Lower leg skin (tissue), 4 donors: ENCODE results near the gene LGR6. TPM values are rescaled to one million over a fixed set of nuclear protein-coding genes. Genes with fewer than 3 reads are reported as not detected.
"Not testable (repeated sequence)": the region's sequence is repeated elsewhere in the genome, so short reads cannot be mapped to it uniquely, and the experiment has no call there.

Experiments used
- DNase-seq, 2 donors: peaks; one replicate each; pipeline ENCODE4 v3.0.0-alpha.2; 2019; ENCODE audit warnings: low spot score in 2 of 2
- H3K4me3 ChIP-seq: fragments of 200-600 bp; sonication (generic); 2 replicates; pipeline ENCODE4 v1.5.1; 2017; ENCODE audit warnings: mild to moderate bottlenecking, low read depth; ENCODE audit not compliant: poor library complexity, severe bottlenecking
- CTCF ChIP-seq, 3 donors: fragments of 450-650 bp; IDR thresholded peaks; one replicate each; pipeline ENCODE4 v1.5.1; 2016; ENCODE audit warnings: antibody characterized with exemption in 3 of 3, mild to moderate bottlenecking in 3 of 3, moderate library complexity in 2 of 3
- POLR2A ChIP-seq, 2 donors: fragments of 450-650 bp; IDR thresholded peaks; one replicate each; pipeline ENCODE4 v1.6.1; 2016 to 2017; ENCODE audit warnings: antibody characterized with exemption in 2 of 2, mild to moderate bottlenecking in 1 of 2, moderate library complexity in 1 of 2
- WGBS, 2 donors: methylation state at CpG; one replicate each; pipeline ENCODE4 v1.1.5; 2018; 5-methylcytosine and 5-hydroxymethylcytosine counted together
- intact Hi-C: fragments of 100-400 bp; cut with DNase I; formaldehyde crosslinking; loops from one replicate; pipeline ENCODE4 v1.15.0; 2023; ENCODE audit warnings: low total_unique reads
- total RNA-seq, 4 donors: library from RNA; depleted of rRNA; stranded (reverse); fragments of >200 nt; gene quantifications; one replicate each; pipeline ENCODE4 v1.1.0, GENCODE V29; 2016

LGR6 gene
- total RNA-seq, 4 donors from 2014 or later, result 0.39 to 4.4 (median 1.8) TPM

GRCh38 chr1:202343652-202344349 lies 150.2 kb downstream of the LGR6 start:
- 65 to 66% methylated on average over 4 of the region's 4 CpGs for WGBS, 2 donors

DNA sequence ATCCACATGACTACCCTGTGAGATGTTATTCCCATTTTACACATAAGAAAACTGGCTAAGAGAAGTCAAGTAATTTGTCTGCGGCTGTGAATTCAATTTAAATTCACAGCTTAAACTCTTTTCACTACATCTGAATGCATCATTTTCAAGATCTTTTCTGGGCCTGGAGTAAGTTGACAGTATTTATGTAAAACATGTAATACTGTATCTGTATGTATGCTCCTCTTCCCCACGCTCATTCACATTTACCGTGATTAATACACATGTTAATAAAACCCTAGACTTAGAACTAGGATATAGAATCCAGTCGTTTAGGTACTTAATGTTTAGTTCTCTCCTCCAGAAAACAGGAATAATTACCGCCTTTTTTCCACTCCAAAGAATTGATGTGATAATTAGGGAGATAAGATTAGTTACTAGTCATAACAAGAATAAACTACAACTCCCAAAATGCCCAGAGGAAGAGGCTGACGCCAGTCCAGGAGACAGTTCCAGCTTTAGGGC lies 154.5 kb downstream of the LGR6 start:
- intact Hi-C loops, result no loop called here
- no peak overlapping the region for H3K4me3 ChIP-seq
- TF ChIP-seq POLR2A (IDR thresholded peaks at IDR 0.05) (no peak), CTCF (IDR thresholded peaks at IDR 0.05) (no peak)
- WGBS, 2 donors, result 47% methylated on average over 6 of the region's 6 CpGs
- no peak for DNase-seq

More at GRCh38 chr1:202343652-202344349, 150.2 kb downstream of the LGR6 start:
- TF ChIP-seq POLR2A (IDR thresholded peaks at IDR 0.05) (no peak), CTCF (IDR thresholded peaks at IDR 0.05) (peak in 1 of 3 donors; percentile 63)
- H3K4me3 ChIP-seq, result no peak overlapping the region
- intact Hi-C loops, result no loop called here
- no peak for DNase-seq

DNA sequence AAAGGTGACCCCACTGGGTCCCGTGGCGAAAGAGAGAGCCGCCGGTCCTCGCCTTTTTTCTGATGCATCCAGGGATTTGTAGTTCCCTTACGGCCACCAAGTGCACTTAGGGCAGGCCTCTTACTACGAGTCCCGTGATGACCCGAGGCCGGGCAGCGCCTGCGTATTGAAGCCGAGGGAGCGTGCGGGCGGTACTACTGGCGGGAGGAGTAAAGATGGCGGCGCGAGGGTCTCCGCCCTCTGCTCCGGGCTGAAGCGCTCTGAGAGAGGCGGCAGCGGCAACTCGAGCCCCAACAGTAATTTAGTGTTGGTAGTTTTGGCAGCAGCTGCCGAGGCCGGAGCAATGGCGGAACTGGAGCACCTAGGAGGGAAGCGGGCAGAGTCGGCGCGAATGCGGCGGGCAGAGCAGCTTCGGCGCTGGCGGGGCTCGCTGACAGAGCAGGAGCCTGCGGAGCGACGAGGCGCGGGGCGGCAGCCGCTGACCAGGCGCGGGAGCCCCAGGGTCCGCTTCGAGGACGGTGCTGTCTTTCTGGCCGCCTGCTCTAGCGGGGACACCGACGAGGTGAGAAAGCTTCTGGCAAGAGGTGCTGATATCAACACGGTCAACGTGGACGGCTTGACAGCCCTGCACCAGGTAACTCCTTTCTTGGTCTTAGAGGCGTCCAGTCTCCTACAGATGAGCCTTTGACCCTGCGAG lies 155.1 kb downstream of the LGR6 start, which contains the start of gene PPP1R12B:
PPP1R12B (plus strand) TSS at position 191 of the 697 bp plus-strand sequence; CDS start at position 344, 153 bp downstream.
- intact Hi-C loops, result no loop called here
- TF ChIP-seq CTCF (IDR thresholded peaks at IDR 0.05) (no peak), POLR2A (IDR thresholded peaks at IDR 0.05) (no peak)
- DNase-seq, result peak; percentile 97 to 99
- peak within 1 kb of the TSS; percentile 88 for H3K4me3 ChIP-seq
- 0 to 1% methylated on average over 19 to 60 of the region's 60 CpGs for WGBS, 2 donors

- H3K4me3 ChIP-seq, result peak overlapping the region; percentile 88
- 5 to 7% methylated on average over 12 of the region's 12 CpGs for WGBS, 2 donors
- DNase-seq, result no peak
- TF ChIP-seq CTCF (IDR thresholded peaks at IDR 0.05) (no peak), POLR2A (IDR thresholded peaks at IDR 0.05) (no peak)
- intact Hi-C loops, result no loop called here
Observed at GRCh38 chr1:202349206-202349928, 155.8 kb downstream of the LGR6 start.

DNA sequence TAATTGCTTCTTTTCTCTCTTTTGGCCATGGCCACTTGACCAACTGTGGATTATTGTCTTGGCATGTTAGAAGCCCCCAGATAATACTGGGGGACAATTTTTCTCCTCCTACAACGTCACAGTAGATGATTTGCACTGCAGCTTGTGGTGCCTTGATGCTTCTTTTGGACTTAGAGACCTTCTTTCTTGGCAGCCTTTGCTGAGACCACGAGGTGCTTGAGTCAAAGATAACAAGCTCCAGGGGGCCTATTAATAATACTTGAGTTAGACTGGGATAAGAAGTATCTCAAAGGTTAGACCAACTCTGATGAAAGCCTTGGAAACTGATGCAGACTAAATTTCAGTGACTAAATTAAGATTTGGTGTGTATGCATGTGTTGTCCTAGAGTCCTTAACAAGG lies 158.1 kb downstream of the LGR6 start:
- no peak for TF ChIP-seq CTCF (IDR thresholded peaks at IDR 0.05)
- TF ChIP-seq POLR2A (IDR thresholded peaks at IDR 0.05), result no peak
- WGBS, 2 donors, result 71 to 72% methylated on average over 2 of the region's 2 CpGs
- no peak for DNase-seq
- no peak overlapping the region for H3K4me3 ChIP-seq
- intact Hi-C loops, result no loop called here

DNA sequence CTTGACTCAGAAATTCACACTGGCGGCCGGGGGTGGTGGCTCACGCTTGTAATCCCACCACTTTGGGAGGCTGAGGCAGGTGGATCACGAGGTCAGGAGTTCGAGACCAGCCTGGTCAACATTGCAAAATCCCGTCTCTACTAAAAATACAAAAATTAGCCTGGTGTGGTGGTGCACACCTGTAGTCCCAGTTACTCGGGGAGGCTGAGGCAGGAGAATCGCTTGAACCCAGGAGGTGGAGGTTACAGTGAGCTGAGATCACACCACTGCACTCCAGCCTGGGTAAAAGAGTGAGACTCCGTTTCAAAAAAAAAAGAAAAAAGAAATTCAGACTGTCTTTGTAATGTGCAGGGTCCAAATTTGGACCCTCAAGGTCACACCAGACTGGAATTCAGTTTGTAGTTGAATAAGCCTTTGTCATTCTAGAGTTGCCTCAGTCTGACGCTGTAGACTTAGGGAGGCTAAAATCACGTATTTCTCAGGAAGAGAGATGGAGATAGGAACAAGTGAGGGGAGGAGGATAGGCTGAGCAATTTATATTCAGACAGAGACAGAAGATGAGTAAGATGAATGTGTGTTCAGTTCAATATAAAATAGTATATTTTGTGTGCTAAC lies 159.1 kb downstream of the LGR6 start:
- DNase-seq, intact Hi-C loops, H3K4me3 ChIP-seq: not testable (repeated sequence)
- WGBS, 2 donors, result 93 to 94% methylated on average over 11 of the region's 11 CpGs
